ENCODE results near the gene BRAF. TPM values are rescaled to one million over a fixed set of nuclear protein-coding genes. Genes with fewer than 3 reads are reported as not detected.

The BRAF gene
- 24.3 and 27.1 TPM in 2 replicates for total RNA-seq

GRCh38 chr7:140924821-140925421 lies at the start of gene BRAF:
Gene BRAF (minus strand): TSS chr7:140924929. CDS start chr7:140924703, 226 bp downstream.

GRCh38 chr7:140696680-140697446 lies 227.9 kb downstream of the BRAF start, which contains the start of gene NDUFB2:
Gene NDUFB2 (plus strand): TSS chr7:140696708. CDS start chr7:140696745, 37 bp downstream.

DNA sequence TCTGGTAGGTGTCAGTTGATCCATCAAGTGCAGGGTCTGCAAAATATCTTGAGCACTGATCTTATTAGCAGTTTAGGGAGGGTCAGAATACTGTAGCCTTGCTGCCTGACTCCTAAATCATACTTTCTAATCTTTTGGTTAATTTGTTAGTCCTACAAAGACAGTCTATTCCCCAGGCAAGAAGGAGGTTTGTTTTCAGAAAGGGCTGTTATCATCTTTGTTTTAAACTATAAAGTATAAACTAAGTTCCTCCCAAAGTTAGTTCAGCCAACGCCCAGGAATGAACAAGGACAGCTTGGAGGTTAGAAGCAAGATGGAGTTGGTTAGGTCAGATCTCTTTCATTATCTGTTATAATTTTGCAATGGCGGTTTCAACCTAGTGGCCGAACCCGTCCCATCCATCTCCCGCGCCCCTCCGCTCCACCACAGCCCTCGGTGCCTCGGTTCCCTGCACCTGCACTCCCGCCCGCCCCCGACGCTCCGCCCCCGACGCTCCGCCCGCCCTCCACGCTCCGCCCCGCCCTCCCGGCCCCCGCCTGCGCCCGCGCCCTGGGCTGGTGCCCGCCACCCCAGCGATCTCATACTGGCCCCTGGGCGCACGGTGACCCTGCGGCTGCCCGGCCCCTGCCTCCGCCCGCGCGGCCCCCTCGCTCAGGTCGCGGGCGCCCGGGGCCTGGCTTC lies 252.2 kb downstream of the BRAF start, which contains the start of gene ADCK2:
ADCK2 (plus strand) TSS at position 564 of the 681 bp plus-strand sequence. CDS start 386 bp downstream, outside the sequence.

Small RNA genes within 50 kb of the gene (small RNA-seq; reads per million reads assigned to genes)
- gene AC006006.1 (ENCODE audit: low replicate concordance) (not detected), gene RNU6-85P (ENCODE audit: low replicate concordance) (not detected)

Other genes starting within 250 kb of the BRAF start
- gene NDUFB2, start 228.2 kb downstream of the BRAF start, total RNA-seq, result 53.6 and 86.0 TPM in 2 replicates
- 18.0 and 29.5 TPM in 2 replicates for gene MRPS33, start 90.0 kb upstream of the BRAF start, total RNA-seq
- under 0.01 TPM in 1 of 2 replicates, not detected in the other for gene TMEM178B, start 149.1 kb upstream of the BRAF start, total RNA-seq

Measured in placental pericyte (primary cell).